HG03196 (cell line): Measurements from ENCODE around the gene OOSP2.

Experiments
- ATAC-seq: cut with Tn5 transposase; IDR thresholded peaks from one replicate; pipeline ENCODE4 v1.9.1; 2021; ENCODE audit not compliant: unreplicated experiment

Gene OOSP2

GRCh38 chr11:60078745-60079144, 38.5 kb downstream of the OOSP2 start:
- no peak for ATAC-seq

DNA sequence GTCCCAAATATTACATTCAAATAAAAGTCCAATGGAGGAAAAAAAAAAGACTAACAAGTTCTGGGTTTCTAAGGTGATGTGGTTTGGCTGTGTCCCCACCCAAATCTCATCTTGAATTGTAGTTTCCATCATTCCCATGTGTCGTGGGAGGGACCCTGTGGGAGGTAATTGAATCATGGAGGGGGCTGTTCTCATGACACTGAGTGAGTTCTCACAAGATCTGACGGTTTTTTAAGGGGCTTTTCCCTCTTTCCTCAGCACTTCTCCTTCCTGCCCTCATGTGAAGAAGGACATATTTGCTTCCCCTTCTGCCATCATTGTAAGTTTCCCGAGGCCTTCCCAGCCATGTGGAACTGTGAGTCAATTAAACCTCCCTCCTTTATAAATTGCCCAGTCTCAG, 40.3 kb downstream of the OOSP2 start:
- no peak for ATAC-seq

DNA sequence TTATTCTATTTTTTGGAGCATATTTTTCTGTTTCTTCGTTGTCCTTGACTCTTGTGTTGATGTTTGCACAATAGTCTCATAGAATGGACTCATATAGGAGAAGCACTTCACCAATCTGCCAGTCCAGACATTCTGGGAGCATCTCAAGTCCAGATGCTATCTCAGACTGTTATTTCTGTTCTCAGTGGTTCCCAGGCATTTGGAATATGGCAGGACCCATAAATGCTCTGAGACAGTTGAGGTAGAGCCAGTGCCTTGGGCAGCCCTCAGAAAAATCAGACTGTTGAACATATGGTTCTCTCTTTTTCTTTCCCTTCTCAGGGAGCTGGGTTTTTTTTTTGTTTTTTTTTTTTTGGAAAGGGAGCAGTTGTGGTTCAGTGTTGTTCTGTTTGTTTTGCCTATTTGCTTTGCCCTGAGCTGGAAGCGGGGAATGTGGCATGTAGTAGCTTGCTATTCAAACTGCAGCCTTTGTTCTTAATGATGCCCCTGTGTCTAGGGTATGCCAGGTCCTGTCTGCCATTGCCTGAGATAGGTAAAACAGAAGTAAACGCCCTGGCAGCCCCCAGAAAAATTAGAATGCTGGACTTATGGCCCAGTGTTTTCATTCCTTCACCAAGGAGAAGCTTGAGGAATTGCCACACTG, 44.5 kb downstream of the OOSP2 start:
- ATAC-seq = no peak

DNA sequence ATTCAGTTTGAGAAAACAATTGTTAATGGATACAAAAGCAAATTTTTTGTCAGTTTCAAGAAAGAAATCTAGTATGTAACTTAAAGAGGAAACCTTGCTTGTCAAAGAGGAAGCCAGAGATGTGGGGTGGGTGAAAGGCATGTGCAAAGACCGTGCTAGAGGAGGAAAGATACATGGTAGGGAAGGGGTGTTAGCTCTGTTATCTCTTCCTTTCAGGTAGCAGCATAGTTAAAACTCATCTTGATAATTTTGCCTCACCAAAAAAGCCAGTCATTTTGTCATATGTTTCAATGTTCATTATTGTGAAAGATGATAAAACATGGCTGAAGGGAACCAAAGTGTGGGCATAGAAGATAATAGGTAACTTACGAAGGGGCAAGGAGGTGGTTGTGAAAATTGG, 45.7 kb downstream of the OOSP2 start:
- no peak for ATAC-seq

DNA sequence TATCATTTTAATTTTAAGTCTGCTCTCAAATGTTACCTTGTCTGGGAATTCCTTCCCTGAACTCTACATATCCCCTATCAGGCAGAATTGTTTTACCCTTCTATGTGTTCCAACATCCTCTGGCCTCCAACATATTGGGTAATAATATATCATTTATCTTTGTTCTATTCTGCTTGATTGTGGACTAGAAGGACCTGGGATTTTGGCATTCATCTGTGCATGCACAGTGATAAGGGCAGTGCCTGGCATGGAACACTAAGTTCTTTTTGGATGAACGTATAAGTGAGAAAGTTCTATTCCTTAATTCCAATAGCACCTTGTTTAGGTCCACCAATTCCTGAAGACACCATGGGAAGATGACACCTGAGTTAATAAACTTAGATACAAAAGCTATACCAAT, 47.0 kb downstream of the OOSP2 start:
- no peak for ATAC-seq

GRCh38 chr11:60088364-60088763, 48.2 kb downstream of the OOSP2 start, which contains the start of gene MS4A2:
MS4A2 (plus strand) TSS chr11:60088664; CDS start chr11:60088766, 102 bp downstream.
- no peak for ATAC-seq

DNA sequence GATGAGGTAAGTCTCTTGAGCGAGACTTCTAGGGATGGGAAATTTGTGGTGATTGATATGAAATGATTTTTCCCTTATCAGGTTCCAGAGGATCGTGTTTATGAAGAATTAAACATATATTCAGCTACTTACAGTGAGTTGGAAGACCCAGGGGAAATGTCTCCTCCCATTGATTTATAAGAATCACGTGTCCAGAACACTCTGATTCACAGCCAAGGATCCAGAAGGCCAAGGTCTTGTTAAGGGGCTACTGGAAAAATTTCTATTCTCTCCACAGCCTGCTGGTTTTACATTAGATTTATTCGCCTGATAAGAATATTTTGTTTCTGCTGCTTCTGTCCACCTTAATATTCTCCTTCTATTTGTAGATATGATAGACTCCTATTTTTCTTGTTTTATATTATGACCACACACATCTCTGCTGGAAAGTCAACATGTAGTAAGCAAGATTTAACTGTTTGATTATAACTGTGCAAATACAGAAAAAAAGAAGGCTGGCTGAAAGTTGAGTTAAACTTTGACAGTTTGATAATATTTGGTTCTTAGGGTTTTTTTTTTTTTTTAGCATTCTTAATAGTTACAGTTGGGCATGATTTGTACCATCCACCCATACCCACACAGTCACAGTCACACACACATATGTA, 55.4 kb downstream of the OOSP2 start:
- no peak for ATAC-seq

DNA sequence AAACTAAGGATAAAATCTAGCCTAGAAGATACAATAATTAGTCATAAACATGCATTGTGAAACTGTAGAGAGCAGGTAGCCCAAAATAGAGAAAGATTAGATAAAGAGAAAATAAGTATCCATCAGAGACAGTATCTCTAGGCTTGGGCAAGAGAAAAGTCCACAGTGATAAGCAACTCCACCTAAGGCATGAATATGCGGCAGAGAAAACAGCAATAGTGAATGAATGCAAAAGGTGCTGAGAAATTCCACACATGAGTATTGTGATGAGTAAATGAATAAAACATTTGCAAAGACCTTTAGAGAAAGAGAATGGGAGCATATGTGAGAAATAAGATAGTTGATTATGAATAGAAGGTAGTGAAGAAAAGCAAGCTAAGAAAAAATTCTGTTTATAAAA, 57.0 kb downstream of the OOSP2 start:
- ATAC-seq = no peak
